ENCODE data around the gene ZNF532.
"Not testable (repeated sequence)": the region's sequence is repeated elsewhere in the genome, so short reads cannot be mapped to it uniquely, and the experiment has no call there.

The ZNF532 gene

GRCh38 chr18:58851856-58852255, 12.8 kb upstream of the ZNF532 start:
- DNase-seq: no peak

DNA sequence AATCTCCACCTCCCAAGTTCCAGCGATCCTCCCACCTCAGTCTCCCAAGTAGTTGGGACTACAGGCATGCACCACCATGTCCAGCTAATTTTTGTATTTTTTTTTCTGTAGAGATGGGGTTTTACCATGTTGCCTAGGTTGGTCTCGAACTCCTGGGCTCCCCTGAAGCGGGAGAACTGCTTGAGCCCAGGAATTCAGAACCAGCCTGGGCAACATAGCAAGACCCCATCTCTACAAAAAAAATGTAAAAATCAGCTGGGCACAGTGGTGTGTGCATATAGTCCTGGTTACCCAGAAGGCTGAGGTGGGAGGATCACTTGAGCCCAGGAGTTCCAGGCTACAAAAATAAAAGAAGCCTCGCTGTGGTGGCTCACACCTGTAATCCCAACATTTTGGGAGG, 12.0 kb upstream of the ZNF532 start:
- no peak for DNase-seq

DNA sequence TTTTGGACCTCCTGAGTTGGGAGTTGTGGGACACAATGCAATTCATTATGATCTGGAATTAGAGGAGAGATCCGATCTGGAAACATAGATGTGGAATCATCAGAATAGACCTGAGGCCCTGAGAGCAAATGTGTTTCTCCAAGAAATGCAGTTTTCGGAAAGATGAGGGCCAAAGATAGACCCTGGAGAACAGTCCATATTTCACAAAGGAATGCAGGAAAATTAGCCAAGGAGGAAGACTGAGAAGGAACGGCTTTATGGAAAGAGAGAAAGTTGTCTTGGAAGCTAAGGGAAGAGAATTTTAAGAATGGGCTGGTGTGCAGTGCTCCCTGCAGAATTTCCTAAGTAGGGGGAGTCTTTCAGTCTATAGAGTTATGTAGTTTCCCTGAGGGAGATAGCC, 11.1 kb upstream of the ZNF532 start:
- DNase-seq: no peak

- not testable (repeated sequence) for DNase-seq
Measured at GRCh38 chr18:58855521-58855920, 9.2 kb upstream of the ZNF532 start.

GRCh38 chr18:58856881-58857280, 7.8 kb upstream of the ZNF532 start:
- no peak for DNase-seq

- no peak for DNase-seq
Measured at GRCh38 chr18:58858591-58859468, 5.8 kb upstream of the ZNF532 start.

GRCh38 chr18:58859907-58860306, 4.8 kb upstream of the ZNF532 start:
- no peak for DNase-seq

- DNase-seq: no peak
Measured at GRCh38 chr18:58860747-58861231, 3.9 kb upstream of the ZNF532 start.

GRCh38 chr18:58861353-58861752, 3.3 kb upstream of the ZNF532 start:
- no peak for DNase-seq

DNA sequence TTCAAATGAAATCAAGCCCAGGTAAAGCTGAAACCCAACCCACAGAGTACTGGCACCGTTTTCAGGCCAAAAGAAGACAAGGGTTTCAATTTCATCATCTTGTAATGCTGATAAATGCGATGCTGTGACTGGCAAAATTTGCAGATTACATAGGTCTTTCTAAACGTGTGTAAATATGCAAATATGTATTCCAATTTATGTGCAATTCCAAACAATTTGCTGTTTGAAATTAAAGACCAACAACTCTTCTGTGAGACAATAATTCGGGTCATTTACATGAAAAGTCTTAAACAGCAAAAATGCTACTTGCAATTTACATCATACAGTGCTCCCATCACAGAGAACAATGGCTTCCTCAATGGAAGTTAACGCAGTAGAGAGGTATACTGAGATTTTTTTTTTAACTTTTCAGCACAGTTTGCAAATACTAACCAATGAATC, 2.8 kb upstream of the ZNF532 start:
- no peak for DNase-seq

GRCh38 chr18:58862356-58862755, 2.3 kb upstream of the ZNF532 start:
- no peak for DNase-seq

DNA sequence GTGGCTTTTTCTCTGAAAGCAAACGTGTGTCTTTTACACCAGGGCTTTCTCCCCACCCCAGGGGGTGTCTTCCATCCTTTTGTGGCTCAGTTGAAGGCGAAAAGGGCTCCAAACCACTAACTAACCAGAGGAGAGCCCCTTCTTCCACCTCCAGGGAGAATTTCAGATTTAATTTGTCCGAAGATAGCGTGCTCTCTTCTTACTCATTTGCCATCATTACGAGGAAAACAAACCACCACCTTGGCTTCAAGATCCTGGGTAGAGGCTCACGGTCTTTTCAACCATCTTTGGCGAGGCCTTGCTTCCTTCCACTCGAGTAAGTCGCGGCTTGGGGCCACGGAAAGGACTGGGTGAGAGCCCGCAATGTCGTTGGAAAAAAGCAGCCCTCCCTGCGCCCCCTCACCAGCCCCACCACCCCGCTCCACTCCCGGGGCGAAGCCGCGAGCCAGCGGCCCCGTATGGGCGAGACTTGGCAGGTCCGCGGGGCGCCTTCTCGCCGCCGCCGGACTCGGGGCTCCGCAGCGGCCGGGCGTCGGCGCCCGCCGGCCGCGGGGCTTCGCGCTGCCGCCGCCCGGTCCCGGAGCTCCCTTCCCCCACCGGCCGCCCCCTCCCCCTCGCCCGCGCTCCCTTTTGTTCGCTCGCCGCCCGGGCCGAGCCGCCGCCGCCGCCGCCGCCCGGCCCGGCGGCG, 1.7 kb upstream of the ZNF532 start:
- DNase-seq: peak; percentile 21 to 30

DNA sequence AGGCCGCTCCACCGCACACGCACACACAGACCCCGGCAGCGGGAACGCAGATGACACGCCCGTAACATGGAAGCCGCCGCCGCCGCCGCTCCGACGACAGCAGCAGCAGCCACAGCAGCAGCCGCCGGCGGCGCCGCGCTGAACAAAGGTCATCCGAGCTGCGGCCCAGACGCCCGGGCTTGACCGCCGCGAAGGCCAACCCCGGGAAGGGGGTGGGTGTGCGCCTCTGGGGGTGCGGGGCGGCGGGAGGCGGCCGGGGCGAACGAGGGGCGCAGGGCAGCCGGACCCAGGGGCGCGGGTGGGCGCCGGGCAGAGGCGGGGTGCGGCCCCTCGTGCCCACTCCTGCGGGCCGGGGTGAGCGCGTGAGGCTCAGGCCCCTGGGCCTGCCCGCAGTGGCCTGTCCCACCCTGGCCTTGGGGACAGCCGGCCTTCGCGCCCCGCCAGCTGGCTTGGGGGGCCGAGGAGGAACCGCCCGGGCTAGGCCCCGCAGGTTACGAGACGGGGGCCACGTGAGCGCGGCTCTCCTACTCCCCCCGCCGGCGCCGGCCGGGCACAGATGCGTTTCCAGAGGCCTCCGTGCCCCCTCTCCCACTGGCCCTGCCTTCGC, 1.0 kb upstream of the ZNF532 start:
- DNase-seq: peak; percentile 28 to 48

GRCh38 chr18:58865033-58865590, 435 bp downstream of the ZNF532 start:
- DNase-seq: no peak

GRCh38 chr18:58865701-58866065, 1.0 kb downstream of the ZNF532 start:
- no peak for DNase-seq

DNA sequence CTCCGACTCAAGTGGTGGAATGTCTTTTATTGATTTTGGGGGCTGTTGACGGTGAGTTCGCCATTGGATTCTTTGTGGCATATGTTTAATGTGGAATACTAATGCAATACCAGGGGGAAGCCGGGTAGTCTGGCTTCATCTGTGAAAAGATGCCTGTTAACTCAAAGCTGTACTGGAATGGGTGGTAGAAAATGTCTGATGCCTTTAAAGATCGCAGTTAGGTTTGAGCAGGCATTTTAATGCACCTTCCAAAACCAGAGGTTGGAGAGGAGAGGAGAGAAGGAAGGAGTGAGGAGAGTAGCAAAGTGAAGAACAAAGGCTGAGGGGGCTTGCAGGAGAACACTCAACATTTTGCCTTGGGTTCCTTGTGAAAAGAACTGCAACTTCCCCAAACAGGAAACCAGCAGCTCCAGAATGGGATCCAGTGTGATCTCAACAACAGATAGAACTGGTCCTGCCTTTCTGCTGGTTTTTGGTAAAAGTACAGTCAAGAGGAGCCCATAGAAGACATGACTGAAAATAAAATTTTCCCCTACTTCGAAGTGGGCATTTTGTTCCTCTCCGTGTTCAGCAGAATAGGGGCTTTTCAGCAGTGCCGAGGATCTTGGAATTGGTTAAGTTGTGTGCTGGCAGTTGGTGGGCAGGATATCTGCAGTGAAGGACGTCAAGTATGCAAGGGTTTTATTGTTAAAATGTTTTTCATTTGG, 1.5 kb downstream of the ZNF532 start:
- no peak for DNase-seq

- DNase-seq: no peak
Measured at GRCh38 chr18:58866773-58867150, 2.1 kb downstream of the ZNF532 start.

- no peak for DNase-seq
Measured at GRCh38 chr18:58867281-58867961, 2.7 kb downstream of the ZNF532 start.

GRCh38 chr18:58868440-58868839, 3.8 kb downstream of the ZNF532 start:
- DNase-seq: no peak

DNA sequence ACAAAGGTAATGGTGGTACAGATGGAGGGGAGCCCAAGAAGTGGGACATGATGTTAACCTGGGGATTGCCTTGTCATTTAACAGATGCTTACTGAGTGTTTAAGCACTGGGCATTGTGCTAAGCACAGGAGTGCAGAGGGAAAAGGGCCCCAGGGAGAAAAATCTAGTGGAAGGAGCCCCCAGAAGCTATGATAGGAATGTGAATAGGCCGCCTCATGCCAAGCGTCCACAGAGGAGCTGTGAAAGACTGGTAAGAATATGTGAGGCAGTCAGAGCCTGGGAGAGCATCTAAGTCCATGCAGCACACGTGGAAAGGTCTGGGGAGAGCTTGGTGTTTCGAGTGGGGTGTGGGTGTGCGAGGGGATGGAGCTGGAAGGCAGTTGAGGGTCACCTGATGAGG, 5.5 kb downstream of the ZNF532 start:
- DNase-seq: no peak

GRCh38 chr18:58870621-58871020, 5.9 kb downstream of the ZNF532 start:
- DNase-seq: no peak

Measured in CD4-positive, alpha-beta T cell treated with Interleukin-1 beta for 1 hour (primary cell).